GM18861 (cell line): ENCODE results near the gene NEDD4.
"Not testable (repeated sequence)": the region's sequence is repeated elsewhere in the genome, so short reads cannot be mapped to it uniquely, and the experiment has no call there.

Experiments used
- ATAC-seq: cut with Tn5 transposase; IDR thresholded peaks from one replicate; pipeline ENCODE4 v1.9.1; 2021; ENCODE audit not compliant: unreplicated experiment

The NEDD4 gene

GRCh38 chr15:55959744-55960447 lies 33.5 kb downstream of the NEDD4 start:
- ATAC-seq = no peak

DNA sequence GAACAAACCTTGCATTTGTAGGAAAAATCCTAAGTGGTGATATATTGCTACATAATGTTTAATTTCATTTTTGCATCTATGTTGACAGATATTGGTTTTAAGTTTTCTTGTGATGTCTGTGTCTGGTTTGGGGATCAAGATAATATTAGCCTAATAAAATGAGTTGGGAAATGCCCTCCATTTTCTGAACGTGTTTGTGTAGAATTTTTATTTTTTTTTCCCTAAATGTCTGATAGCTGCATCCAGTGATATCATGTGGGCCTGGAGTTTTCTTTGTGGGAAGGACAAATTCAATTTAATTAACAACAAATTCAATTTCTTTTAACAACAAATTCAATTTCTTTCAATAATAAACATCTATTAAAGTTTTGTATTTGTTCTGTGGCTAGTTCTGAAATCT lies 35.1 kb downstream of the NEDD4 start:
- no peak for ATAC-seq

GRCh38 chr15:55954862-55955605 lies 38.4 kb downstream of the NEDD4 start:
- ATAC-seq = no peak

DNA sequence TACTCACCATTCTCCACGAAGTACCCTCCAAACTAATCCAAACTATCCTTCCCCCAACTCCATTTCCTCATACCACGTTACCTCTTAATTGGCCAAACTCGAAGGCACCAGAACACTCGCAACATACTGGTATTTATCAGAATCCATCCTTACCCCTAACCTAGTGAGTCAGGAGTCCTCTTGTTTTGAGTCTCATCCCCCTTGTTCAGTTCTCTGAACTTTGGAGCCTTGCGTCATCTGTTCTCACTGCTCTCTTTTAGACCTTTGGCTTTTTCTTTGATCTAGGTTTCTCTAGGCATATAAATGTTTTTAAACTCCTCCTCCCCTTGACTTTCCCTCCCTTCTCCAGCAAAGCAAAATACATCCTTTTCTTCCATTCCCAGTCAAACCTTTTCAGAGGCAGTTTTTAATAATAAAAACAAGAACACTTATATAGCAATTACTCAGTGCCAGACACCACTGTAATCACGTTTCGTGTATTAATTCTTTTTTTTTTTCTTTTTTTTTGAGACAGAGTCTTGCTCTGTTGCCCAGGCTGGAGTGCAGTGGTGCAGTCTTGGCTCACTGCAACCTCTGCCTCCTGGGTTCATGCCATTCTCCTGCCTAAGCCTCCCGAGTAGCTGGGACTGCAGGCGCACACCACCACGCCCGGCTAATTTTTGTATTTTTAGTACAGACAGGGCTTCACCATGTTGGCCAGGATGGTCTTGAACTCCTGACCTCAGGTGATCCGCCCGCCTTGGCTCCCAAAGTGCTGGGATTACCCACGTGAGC lies 40.7 kb downstream of the NEDD4 start:
- not testable (repeated sequence) for ATAC-seq

DNA sequence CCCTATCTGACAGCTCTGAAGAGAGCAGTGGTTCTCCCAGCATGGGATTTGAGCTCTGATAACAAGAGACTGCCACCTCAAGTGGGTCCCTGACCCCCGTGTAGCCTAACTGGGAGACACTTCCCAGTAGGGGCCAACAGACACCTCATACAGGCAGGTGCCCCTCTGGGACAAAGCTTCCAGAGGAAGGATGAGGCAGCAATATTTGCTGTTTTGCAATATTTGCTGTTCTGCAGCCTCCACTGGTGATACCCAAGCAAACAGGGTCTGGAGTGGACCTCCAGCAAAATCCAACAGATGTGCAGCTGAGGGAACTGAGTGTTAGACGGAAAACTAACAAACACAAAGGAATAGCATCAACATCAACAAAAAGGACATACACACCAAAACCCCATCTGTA lies 48.8 kb downstream of the NEDD4 start:
- ATAC-seq = not testable (repeated sequence)

GRCh38 chr15:55942332-55942731 lies 51.1 kb downstream of the NEDD4 start:
- no peak for ATAC-seq

DNA sequence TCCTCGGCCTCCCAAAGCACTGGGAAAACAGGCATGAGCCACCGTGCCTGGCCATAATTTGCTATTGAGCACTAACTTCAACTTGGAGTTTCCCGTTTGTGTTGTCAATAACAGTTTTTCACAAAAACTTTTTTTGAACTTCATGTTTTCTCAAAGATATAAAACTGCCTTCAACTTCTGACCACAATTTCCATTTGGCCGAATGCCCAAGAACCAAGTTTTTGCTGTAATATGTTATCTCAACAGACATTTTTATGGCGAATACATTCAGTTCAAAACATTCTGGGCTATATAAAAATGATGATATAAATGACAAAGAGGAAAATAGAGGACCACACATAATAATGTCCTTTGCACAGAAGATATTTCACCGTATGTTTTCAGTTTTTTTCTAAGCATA lies 56.4 kb downstream of the NEDD4 start:
- ATAC-seq = no peak

GRCh38 chr15:55928955-55929354 lies 64.5 kb downstream of the NEDD4 start:
- no peak for ATAC-seq

DNA sequence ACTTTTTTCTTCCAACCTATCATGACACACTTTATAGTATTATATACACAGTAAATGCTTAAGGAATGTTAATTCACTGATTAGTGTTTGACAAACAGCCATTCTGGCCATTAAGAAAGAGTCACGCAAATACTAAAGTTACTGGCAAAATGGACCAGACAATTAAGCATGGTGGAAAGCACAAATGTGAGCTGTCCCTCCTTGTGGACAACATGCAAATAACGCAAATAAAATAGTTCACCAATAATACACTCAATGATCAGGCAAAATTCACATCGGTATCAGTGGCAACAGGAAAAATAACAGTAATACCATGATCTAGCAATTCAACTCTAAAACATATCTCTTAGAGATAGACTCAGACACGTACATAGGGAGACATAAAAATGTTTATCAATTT lies 71.7 kb downstream of the NEDD4 start:
- no peak for ATAC-seq

- no peak for ATAC-seq
Observed at GRCh38 chr15:55917881-55918296, 75.5 kb downstream of the NEDD4 start.

- no peak for ATAC-seq
Observed at GRCh38 chr15:55916666-55917409, 76.6 kb downstream of the NEDD4 start.

DNA sequence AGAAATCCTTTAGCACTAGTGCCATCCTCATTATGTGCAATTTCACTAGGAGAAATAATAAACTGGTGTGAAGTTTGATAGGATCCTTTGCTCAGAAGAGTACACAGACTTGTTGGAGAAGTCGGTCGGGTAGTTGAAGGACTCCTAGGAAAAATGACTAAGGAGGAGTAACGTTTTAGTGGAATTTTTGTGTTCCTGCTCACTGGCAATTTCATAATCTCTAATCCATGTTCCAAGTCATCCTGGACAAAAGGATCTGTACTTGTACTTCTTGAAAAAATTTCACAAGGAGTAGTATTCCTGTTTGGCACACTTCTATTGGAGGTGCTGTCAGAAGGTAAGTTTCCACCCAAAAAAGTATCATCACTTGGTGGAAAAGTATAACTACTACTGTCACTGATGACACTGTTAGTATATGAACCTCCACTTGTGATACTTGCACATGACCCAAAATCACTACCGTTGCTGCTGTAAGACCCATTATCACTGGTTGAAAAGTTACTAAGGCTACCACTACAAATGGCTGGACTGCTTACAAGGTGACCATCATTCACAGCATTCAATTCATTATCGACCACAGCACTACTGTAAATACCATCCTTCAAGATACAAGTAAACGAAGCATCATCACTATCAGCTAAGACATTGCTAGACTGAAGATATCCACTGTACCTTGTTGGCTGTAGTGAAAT lies 77.4 kb downstream of the NEDD4 start:
- no peak for ATAC-seq

- ATAC-seq = no peak
Observed at GRCh38 chr15:55915221-55915620, 78.2 kb downstream of the NEDD4 start.

DNA sequence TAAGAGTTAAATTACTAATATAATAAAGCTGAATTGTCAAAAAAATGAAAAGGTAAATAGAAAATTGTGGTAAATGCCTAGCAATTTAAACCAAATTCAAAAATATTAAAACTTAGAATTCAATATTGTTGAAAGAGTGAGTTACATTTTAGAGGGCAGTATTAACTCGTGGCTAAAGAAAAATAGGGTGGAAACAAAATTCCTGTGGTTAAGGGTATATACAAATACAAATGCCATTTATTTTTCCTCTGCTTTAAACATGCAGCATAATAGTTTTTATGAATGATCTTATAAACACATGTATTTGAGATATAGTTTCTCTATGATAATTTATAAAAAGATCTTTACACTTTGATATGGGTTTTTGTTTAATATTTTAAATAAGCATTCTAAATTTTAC lies 79.0 kb downstream of the NEDD4 start:
- no peak for ATAC-seq

DNA sequence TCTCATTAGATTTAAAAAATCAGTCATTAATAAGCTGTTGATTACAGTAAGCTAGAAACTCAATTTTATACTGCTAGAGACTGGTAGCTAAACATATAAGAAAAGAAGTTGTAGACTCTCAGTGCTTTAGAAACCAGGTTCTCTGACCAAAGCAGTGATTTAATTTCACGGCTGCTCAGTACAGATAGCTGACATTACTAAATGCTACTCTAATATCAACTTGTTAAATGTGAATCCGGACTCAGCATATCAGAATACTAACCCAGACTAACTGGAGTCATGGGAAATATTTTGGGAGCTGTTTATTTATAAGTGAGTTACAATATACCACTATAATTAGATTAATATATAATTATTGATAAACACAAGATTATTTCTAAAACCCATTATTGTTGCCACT lies 80.4 kb downstream of the NEDD4 start:
- no peak for ATAC-seq

DNA sequence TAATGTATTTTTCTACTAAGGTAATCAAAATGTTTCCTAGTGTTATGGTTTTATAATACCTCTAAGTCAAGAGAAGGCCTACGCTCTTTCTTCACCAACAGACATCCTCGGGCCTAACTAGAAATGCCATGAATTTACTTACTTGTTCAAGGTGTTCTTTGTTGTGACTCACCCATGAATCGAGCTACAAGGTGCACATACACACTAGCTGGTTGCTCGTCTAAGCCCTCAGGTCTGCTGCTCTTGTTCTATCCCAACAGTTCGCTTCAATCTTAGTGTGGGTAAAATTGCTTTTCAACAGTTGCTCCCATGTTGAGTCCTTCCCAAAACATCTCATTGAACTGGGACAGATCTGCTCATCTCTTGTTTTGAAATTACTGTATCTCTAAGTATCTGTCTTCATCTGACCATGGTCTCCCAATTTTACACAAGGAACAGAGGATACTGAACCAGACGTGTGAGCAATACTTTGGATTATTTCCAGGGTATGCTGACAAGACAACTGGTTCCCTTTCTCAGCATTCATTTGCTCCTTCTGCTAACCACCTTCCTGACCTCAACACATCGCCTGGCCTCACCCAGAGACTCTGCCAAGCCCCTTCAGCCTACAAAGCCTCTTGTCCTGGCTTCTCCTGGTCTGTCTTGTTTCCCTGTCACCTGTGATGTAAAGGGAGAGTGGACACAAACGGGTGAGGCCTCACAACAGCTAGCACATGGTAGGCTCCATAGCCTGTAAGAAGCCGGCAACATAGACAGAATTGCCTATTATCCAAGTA lies 84.2 kb downstream of the NEDD4 start:
- ATAC-seq = no peak

DNA sequence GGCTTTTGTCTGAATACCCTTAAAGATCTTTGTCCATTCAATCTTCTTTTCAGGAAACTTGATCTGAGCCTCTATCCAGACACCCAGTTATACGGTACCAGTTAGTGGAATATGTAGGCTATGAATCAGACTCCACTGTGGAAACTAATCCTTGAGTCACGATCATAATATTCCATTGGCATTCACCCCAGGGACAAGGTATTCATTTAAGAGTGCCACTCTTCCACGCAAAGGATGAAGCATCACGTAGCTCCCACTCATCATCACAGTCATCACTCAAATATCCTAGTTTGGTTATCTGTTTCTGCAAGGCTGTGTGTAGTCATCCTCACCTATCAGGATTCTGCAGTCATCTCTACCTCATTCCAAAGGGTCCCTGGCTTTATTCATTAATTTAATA lies 85.6 kb downstream of the NEDD4 start:
- ATAC-seq = no peak

DNA sequence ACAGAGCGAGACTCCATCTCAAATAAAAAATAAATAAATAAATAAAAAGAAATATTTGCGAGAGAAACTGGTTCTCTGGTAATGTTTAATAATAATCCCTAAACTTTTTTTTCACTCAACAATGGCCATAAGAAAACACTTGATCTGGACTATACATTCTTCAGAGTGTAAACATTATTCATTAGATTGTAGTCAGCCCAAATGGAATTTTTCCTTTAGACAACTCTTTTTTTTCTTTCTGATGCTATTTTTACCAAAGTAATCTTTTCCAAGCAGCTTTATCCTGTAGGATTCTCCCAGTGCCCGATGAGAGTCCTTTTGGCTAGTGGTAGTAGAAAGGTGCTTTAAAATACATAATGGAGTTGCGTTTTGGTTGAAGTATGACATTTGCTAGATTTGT lies 90.4 kb downstream of the NEDD4 start:
- no peak for ATAC-seq

GRCh38 chr15:55900019-55900418 lies 93.4 kb downstream of the NEDD4 start:
- no peak for ATAC-seq

GRCh38 chr15:55899537-55899936 lies 93.9 kb downstream of the NEDD4 start:
- no peak for ATAC-seq
